Gastrocnemius medialis (tissue), 4 donors: ENCODE measurements around the gene COMMD8.

Source experiments
- POLR2A ChIP-seq, 2 donors: fragments of 450-650 bp; IDR thresholded peaks; one replicate each; pipeline ENCODE4 v1.6.1; 2017; ENCODE audit warnings: antibody characterized with exemption in 2 of 2, mild to moderate bottlenecking in 2 of 2, moderate library complexity in 2 of 2
- TF ChIP-seq, protein P1 (sequence below), 5 experiments: fragments of 450-650 bp in 3 of 5; fragments of 200-600 bp in 2 of 5; sonication (generic) in 2 of 5; IDR thresholded peaks in 4 of 5; conservative IDR thresholded peaks in 1 of 5; 1 replicate in 4 of 5; 2 replicates in 1 of 5; pipeline ENCODE4 v1.5.1; 2016 to 2019; ENCODE audit warnings: antibody characterized with exemption in 5 of 5, mild to moderate bottlenecking in 3 of 5, moderate library complexity in 3 of 5

DNA sequence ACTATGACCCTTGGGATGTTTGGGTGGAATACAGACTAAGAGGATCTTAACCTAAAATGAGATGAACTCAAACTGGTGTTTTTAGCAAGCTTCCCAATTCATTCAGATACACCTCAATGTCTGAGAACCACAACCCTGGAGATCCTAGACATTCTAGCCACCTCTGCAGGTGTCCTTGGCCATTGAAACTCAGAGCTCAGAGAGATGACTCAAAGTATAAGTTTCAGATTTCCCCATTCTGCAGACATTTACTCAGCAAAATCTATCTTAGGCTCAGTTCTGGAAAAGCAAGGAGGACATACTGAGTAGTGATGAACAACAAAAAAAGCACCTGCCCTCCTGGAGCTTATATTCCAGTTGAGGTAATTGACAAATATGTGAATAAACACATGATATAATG lies 47.8 kb downstream of the COMMD8 start:
- TF ChIP-seq, protein P1, sequence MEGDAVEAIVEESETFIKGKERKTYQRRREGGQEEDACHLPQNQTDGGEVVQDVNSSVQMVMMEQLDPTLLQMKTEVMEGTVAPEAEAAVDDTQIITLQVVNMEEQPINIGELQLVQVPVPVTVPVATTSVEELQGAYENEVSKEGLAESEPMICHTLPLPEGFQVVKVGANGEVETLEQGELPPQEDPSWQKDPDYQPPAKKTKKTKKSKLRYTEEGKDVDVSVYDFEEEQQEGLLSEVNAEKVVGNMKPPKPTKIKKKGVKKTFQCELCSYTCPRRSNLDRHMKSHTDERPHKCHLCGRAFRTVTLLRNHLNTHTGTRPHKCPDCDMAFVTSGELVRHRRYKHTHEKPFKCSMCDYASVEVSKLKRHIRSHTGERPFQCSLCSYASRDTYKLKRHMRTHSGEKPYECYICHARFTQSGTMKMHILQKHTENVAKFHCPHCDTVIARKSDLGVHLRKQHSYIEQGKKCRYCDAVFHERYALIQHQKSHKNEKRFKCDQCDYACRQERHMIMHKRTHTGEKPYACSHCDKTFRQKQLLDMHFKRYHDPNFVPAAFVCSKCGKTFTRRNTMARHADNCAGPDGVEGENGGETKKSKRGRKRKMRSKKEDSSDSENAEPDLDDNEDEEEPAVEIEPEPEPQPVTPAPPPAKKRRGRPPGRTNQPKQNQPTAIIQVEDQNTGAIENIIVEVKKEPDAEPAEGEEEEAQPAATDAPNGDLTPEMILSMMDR (IDR thresholded peaks at IDR 0.05 in 4 of 5, conservative IDR thresholded peaks at IDR 0.05 in 1 of 5) = no peak
- TF ChIP-seq POLR2A (IDR thresholded peaks at IDR 0.05) = no peak
